ENCODE measurements around the gene CCDC24. TPM values are rescaled to one million over a fixed set of nuclear protein-coding genes. Genes with fewer than 3 reads are reported as not detected.

Gene CCDC24
- total and polyA plus RNA-seq, 2 of the 13 experiments (the other 11 are each of a cell fraction or from before 2014, with no cell fraction given): 1.4 to 2.9 TPM

- peak overlapping the region in 1 of 3 experiments; percentile 46; a peak in 2 of 6 replicates for H3K4me3 ChIP-seq (replicated peaks in 1 of 3; ENCODE audit: insufficient read depth in 1 of 3, low read depth in 2 of 3, low read length in 3 of 3)
- no TSS peak for BruUV-seq (replicated peaks)
- peak overlapping the region; percentile 50 for H3K9ac ChIP-seq (ENCODE audit: insufficient read depth, low read depth, low read length)
- H4K20me1 ChIP-seq (ENCODE audit: insufficient read depth, low read length): no peaks in the 10 kb centered on the region
- H3K9me3 ChIP-seq (ENCODE audit: low read length): no peaks in the 10 kb centered on the region
- POLR2A ChIA-PET: interaction anchor here (0.7 to 4.3 kb wide), 7 partner anchors 9 to 337 kb away, joined by 3 to 32 read pairs (median 6); partner anchors contain the start of genes ATP6V0B, B4GALT2, DPH2 and IPO13
- H3K27ac ChIP-seq (ENCODE audit: extremely low read length, insufficient read depth, low read length): peak overlapping the region; percentile 62
- H2AFZ ChIP-seq (ENCODE audit: low read length): no peak overlapping the region
- intact Hi-C loops (cut with micrococcal nuclease; ENCODE audit: unreplicated experiment): no loop called here
- H3K36me3 ChIP-seq (replicated peaks in 1 of 2; ENCODE audit: control insufficient read depth in 1 of 2, insufficient read depth in 2 of 2, low read length in 2 of 2): peaks cover 15 to 30% of the 10 kb centered on the region in 2 experiments; a peak in 4 of 5 replicates
- ATAC-seq (peak; percentile 21), FAIRE-seq (peak; percentile 72), DNase-seq (ENCODE audit: low spot score) (peak; percentile 55)
- H3K79me2 ChIP-seq (ENCODE audit: insufficient read depth, low read length): peaks cover 6% of the 10 kb centered on the region
- CTCF ChIA-PET (ENCODE audit: low intra/inter-chr PET ratio, low total read pairs): no interaction called here
- H3K27me3 ChIP-seq (ENCODE audit: control insufficient read depth in 1 of 2, insufficient read depth in 2 of 2, low read length in 2 of 2): no peaks in the 10 kb centered on the region
- peaks cover 61% of the 10 kb centered on the region for H3K4me1 ChIP-seq (ENCODE audit: insufficient read depth, low read length)
- H3K4me2 ChIP-seq (ENCODE audit: low read depth, low read length): peak overlapping the region; percentile 60
- 12% methylated on average over 6 of the region's 6 CpGs for WGBS (ENCODE audit: low lambda C conversion rate)
- in situ Hi-C loops (cut with HindIII; ENCODE audit: extremely low pct_ligation_motif_present, low pct_unique_long_range_greater_than_20kb): no loop called here
- TF ChIP-seq ZNF574 (CRISPR knock-in tag; IDR thresholded peaks at IDR 0.05) (no peak), KDM6A (CRISPR knock-in tag; IDR thresholded peaks at IDR 0.05; ENCODE audit: low read depth) (0 out of 2 replicates have a peak, but pooled peaks have one; percentile 9), ZNF597 (CRISPR knock-in tag; IDR thresholded peaks at IDR 0.05) (no peak), STAT6 (CRISPR knock-in tag; IDR thresholded peaks at IDR 0.05; ENCODE audit: borderline replicate concordance) (peak; percentile 59; the same call in 1 of the 2 replicates), ZNF501 (CRISPR knock-in tag; IDR thresholded peaks at IDR 0.05) (0 out of 2 replicates have a peak, but pooled peaks have one; percentile 41), SNRNP70 (IDR thresholded peaks at IDR 0.05; ENCODE audit: low read depth, low read length) (no peak), HNF4A (CRISPR knock-in tag; IDR thresholded peaks at IDR 0.05) (peak; percentile 33; the same call in 1 of the 2 replicates), KLF6 (CRISPR knock-in tag; IDR thresholded peaks at IDR 0.05) (no peak), ZNF331 (CRISPR knock-in tag; IDR thresholded peaks at IDR 0.05) (peak; percentile 26; the same call in 1 of the 2 replicates), ETV5 (CRISPR knock-in tag; IDR thresholded peaks at IDR 0.05; ENCODE audit: borderline replicate concordance) (peak; percentile 53; the same call in 1 of the 2 replicates), FOXK2 (IDR thresholded peaks at IDR 0.05) (0 out of 2 replicates have a peak, but pooled peaks have one; percentile 6), ZNF879 (CRISPR knock-in tag; IDR thresholded peaks at IDR 0.05) (0 out of 2 replicates have a peak, but pooled peaks have one; percentile 30)
- TF ChIP-seq, protein P1, sequence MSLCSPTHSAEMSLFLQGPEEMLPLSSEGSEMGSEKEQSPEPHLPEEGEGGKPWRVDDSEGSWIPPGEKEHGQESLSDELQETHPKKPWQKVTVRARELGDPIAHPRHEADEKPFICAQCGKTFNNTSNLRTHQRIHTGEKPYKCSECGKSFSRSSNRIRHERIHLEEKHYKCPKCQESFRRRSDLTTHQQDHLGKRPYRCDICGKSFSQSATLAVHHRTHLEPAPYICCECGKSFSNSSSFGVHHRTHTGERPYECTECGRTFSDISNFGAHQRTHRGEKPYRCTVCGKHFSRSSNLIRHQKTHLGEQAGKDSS (CRISPR knock-in tag; IDR thresholded peaks at IDR 0.05; ENCODE audit: borderline replicate concordance, low read depth): no peak
- TF ChIP-seq, protein P2, sequence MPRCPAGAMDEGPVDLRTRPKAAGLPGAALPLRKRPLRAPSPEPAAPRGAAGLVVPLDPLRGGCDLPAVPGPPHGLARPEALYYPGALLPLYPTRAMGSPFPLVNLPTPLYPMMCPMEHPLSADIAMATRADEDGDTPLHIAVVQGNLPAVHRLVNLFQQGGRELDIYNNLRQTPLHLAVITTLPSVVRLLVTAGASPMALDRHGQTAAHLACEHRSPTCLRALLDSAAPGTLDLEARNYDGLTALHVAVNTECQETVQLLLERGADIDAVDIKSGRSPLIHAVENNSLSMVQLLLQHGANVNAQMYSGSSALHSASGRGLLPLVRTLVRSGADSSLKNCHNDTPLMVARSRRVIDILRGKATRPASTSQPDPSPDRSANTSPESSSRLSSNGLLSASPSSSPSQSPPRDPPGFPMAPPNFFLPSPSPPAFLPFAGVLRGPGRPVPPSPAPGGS (CRISPR knock-in tag; IDR thresholded peaks at IDR 0.05): 0 out of 2 replicates have a peak, but pooled peaks have one; percentile 35
Observed at GRCh38 chr1:43987159-43987902, 4.1 kb upstream of the CCDC24 start.

All from HepG2 (cell line).